ENCODE measurements around the gene KMT2C. TPM values are rescaled to one million over a fixed set of nuclear protein-coding genes. Genes with fewer than 3 reads are reported as not detected.

Gene KMT2C
- total RNA-seq, 4 donors from 2014 or later = 59.0 to 73.9 (median 69.5) TPM

DNA sequence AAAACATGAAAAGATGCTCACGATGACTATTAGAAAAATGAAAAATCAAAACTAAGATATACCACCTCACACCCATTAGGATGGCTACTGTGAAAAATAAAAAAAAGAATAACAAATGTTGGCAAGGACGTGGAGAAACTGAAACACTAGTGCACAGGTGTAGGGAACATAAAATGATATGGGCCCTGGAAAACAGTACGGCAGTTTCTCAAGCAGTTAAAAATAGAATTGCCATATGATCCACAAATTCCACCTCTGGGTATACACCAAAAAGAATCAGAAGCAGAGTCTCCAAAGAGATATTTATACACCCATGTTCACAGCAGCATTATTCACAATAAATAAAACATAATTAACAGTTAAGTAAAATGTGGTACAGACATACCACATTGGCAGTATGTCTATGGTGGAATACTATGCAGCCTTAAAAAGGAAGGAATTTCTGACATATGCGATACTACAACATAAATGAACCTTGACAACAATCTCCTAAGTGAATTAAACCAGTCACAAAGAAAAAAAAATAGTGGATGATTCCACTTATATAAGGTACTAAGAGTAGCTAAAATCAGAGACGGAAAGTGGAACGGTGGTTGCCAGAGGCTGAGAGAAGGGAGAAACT is 69.7 kb downstream of the KMT2C start:
- Histone ChIP-seq H3K4me3 (no peak overlapping the region), H3K4me1 (peaks cover 5 to 76% (median 68%) of the 10 kb centered on the region in 4 donors), H3K27ac (replicated peaks in 1 of 4) (no peak overlapping the region), H3K36me3 (peaks cover 0 to 4% (median 0%) of the 10 kb centered on the region in 4 donors), H3K9me3 (no peaks in the 10 kb centered on the region), H3K27me3 (no peaks in the 10 kb centered on the region)
- intact Hi-C loops (cut with DNase I) = no loop called here
- WGBS = 91% methylated on average over 6 of the region's 6 CpGs
- no peak for TF ChIP-seq POLR2A (IDR thresholded peaks at IDR 0.05; ENCODE audit: low read depth)
- no peak for TF ChIP-seq POLR2AphosphoS5 (IDR thresholded peaks at IDR 0.05)
- no peak for TF ChIP-seq EP300 (IDR thresholded peaks at IDR 0.05)
- TF ChIP-seq, protein P1, sequence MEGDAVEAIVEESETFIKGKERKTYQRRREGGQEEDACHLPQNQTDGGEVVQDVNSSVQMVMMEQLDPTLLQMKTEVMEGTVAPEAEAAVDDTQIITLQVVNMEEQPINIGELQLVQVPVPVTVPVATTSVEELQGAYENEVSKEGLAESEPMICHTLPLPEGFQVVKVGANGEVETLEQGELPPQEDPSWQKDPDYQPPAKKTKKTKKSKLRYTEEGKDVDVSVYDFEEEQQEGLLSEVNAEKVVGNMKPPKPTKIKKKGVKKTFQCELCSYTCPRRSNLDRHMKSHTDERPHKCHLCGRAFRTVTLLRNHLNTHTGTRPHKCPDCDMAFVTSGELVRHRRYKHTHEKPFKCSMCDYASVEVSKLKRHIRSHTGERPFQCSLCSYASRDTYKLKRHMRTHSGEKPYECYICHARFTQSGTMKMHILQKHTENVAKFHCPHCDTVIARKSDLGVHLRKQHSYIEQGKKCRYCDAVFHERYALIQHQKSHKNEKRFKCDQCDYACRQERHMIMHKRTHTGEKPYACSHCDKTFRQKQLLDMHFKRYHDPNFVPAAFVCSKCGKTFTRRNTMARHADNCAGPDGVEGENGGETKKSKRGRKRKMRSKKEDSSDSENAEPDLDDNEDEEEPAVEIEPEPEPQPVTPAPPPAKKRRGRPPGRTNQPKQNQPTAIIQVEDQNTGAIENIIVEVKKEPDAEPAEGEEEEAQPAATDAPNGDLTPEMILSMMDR (IDR thresholded peaks at IDR 0.05) = no peak
- DNase-seq (ENCODE audit: extremely low spot score) = no peak

DNA sequence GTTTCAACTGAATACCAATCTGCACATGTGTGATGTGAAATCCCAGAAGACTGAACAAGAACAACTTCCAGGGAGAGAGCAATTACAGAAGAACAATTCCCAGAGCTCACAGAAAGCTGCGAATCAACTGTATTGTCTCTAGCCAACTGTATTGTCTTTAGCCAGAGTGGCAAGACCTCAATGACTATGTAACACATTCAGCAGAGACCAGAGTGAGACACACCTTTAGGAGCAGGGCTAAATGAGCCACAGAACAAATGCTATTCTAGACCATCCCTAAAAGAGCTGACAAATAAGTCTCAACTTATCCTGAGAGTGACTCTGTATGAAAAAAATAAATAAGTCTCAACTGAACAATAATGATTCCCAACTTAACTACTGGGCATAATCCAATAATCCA is 72.0 kb downstream of the KMT2C start:
- WGBS = 80% methylated on average over 1 of the region's 1 CpG
- intact Hi-C loops (cut with DNase I) = no loop called here
- Histone ChIP-seq H3K4me3 (no peak overlapping the region), H3K9me3 (no peaks in the 10 kb centered on the region), H3K27ac (replicated peaks in 1 of 4) (no peak overlapping the region), H3K36me3 (peaks cover 0 to 4% (median 0%) of the 10 kb centered on the region in 4 donors), H3K27me3 (no peaks in the 10 kb centered on the region), H3K4me1 (peaks cover 5 to 75% (median 72%) of the 10 kb centered on the region in 4 donors)
- TF ChIP-seq EP300 (IDR thresholded peaks at IDR 0.05) (no peak), POLR2AphosphoS5 (IDR thresholded peaks at IDR 0.05) (no peak), POLR2A (IDR thresholded peaks at IDR 0.05; ENCODE audit: low read depth) (no peak)
- TF ChIP-seq, protein P1 (IDR thresholded peaks at IDR 0.05) = no peak
- DNase-seq (ENCODE audit: extremely low spot score) = no peak

DNA sequence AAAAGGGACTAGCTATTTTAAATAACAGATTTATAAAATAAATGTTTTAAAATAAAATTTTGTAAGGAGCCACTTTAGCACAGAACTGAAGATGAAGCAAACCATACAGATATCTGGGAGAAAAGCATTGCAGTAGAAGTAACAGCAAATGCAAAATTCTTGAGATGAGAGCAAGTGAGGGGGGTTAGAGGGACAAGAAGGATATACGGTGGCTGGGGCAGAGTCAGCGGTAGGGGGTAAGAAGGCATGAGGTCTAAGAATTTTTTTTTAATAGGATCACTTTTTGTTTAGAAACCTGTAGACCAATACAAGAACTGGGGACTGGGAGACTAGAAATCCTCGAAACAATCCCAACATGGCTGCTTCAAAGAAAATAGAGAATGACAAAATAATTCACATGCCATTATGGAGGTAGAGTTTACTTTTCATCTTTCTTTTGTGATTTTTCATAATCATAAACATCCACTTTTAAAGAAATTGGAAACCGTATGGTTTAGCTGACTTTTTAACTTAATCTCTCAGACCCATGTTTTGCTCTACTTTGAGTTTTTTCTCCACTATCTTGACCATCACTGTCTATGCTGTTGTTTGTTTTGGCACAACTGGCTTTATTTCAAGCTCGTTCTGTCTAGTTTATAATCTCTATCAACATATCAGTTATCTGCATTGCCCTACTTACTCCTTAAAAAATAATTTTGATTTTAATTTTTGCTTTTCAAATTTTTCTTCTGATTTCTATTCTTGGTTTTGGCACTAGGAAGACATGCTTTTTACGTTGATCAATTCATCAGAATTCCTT is 73.5 kb downstream of the KMT2C start:
- peaks cover 0 to 5% (median 0%) of the 10 kb centered on the region in 4 donors for H3K36me3 ChIP-seq
- WGBS = 74% methylated on average over 6 of the region's 6 CpGs
- H3K27ac ChIP-seq (replicated peaks in 1 of 4) = no peak overlapping the region
- DNase-seq (ENCODE audit: extremely low spot score) = no peak
- H3K4me3 ChIP-seq = no peak overlapping the region
- TF ChIP-seq POLR2A (IDR thresholded peaks at IDR 0.05; ENCODE audit: low read depth) (no peak), POLR2AphosphoS5 (IDR thresholded peaks at IDR 0.05) (no peak), EP300 (IDR thresholded peaks at IDR 0.05) (no peak)
- TF ChIP-seq, protein P1 (IDR thresholded peaks at IDR 0.05) = no peak
- intact Hi-C loops (cut with DNase I) = no loop called here
- H3K4me1 ChIP-seq = peaks cover 5 to 74% (median 63%) of the 10 kb centered on the region in 4 donors
- H3K9me3 ChIP-seq = no peaks in the 10 kb centered on the region
- H3K27me3 ChIP-seq = no peaks in the 10 kb centered on the region

DNA sequence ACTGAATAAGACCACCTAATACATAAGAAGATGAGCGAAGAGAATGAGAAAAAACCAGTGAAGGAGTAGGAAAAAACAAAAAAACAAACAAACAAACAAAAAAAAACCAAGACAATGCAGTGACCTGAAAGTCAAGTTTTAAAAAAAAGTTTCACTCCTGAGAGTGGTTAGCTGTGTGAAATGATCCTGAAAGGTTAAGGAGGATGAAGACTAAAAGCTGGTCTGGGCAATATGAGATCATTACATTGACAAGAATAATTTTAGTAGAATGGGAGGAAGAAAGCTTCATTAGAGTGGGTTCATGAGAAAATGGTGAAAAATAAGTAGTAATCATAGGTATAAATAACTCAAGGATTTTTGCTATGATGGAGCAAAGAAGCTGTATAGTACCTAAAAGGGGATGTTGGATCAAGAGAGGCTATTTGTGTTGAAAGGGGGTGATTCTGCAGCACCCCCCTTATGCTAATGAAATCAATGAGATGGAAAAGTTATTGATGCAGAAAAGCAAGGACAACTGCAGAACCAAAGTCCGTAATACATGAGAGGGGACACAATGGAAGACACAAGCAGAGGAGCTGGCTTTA is 80.2 kb downstream of the KMT2C start:
- H3K27ac ChIP-seq (replicated peaks in 1 of 4) = no peak overlapping the region
- H3K9me3 ChIP-seq = no peaks in the 10 kb centered on the region
- TF ChIP-seq EP300 (IDR thresholded peaks at IDR 0.05) = no peak
- TF ChIP-seq POLR2AphosphoS5 (IDR thresholded peaks at IDR 0.05) = no peak
- TF ChIP-seq, protein P1 (IDR thresholded peaks at IDR 0.05) = no peak
- TF ChIP-seq POLR2A (IDR thresholded peaks at IDR 0.05; ENCODE audit: low read depth) = no peak
- peaks cover 0 to 41% (median 36%) of the 10 kb centered on the region in 4 donors for H3K4me1 ChIP-seq
- no peaks in the 10 kb centered on the region for H3K27me3 ChIP-seq
- intact Hi-C loops (cut with DNase I) = no loop called here
- no peak overlapping the region for H3K4me3 ChIP-seq
- 94% methylated on average over 2 of the region's 2 CpGs for WGBS
- H3K36me3 ChIP-seq = peaks cover 0 to 30% (median 7%) of the 10 kb centered on the region in 4 donors
- no peak for DNase-seq (ENCODE audit: extremely low spot score)

All from esophagus muscularis mucosa (tissue), 4 donors.